Smooth muscle cell (in vitro differentiated cells): ENCODE results near the gene PPP1R26. TPM values are rescaled to one million over a fixed set of nuclear protein-coding genes. Genes with fewer than 3 reads are reported as not detected.
A peak's percentile ranks its signal among the peaks of the same experiment; 100 is the strongest.
"Not testable (repeated sequence)": the region's sequence is repeated elsewhere in the genome, so short reads cannot be mapped to it uniquely, and the experiment has no call there.

ENCODE experiments used
- DNase-seq: peaks from one replicate; lab custom pipeline; 2025; ENCODE audit not compliant: unreplicated experiment; lab: John Stamatoyannopoulos, UW
- H2AFZ ChIP-seq: fragments of 200-600 bp; sonication (generic); 2 replicates; pipeline ENCODE4 v1.6.0; 2016; ENCODE audit warnings: antibody characterized with exemption, low read depth, mild to moderate bottlenecking
- H3F3A ChIP-seq: fragments of 200-600 bp; sonication (generic); 2 replicates; pipeline ENCODE4 v1.6.0; 2017; ENCODE audit warnings: antibody characterized with exemption, low read depth
- H3K27ac ChIP-seq: fragments of 200-600 bp; sonication (generic); 2 replicates; pipeline ENCODE4 v1.5.1; 2016; ENCODE audit warnings: low read depth, mild to moderate bottlenecking
- H3K27me3 ChIP-seq: fragments of 200-600 bp; sonication (generic); 2 replicates; pipeline ENCODE4 v1.6.1; 2016; ENCODE audit warnings: low read depth, mild to moderate bottlenecking
- H3K36me3 ChIP-seq: fragments of 200-600 bp; sonication (generic); 2 replicates; pipeline ENCODE4 v1.5.1; 2016; ENCODE audit warnings: low read depth
- H3K4me1 ChIP-seq: fragments of 200-600 bp; sonication (generic); 2 replicates; pipeline ENCODE4 v1.5.1; 2016; ENCODE audit warnings: low read depth
- H3K4me2 ChIP-seq: fragments of 200-600 bp; sonication (generic); 2 replicates; pipeline ENCODE4 v1.6.0; 2016; ENCODE audit warnings: mild to moderate bottlenecking
- H3K4me3 ChIP-seq: fragments of 200-600 bp; sonication (generic); 2 replicates; pipeline ENCODE4 v1.5.1; 2016; ENCODE audit warnings: mild to moderate bottlenecking
- H3K79me2 ChIP-seq: fragments of 200-600 bp; sonication (generic); 2 replicates; pipeline ENCODE4 v1.6.0; 2016; ENCODE audit warnings: low read depth, mild to moderate bottlenecking
- H3K9ac ChIP-seq: fragments of 200-600 bp; sonication (generic); 2 replicates; pipeline ENCODE4 v1.6.0; 2016; ENCODE audit warnings: low read depth
- H3K9me3 ChIP-seq: fragments of 200-600 bp; sonication (generic); replicated peaks from 2 replicates; pipeline ENCODE4 v1.5.1; 2016; ENCODE audit warnings: low read depth
- H4K20me1 ChIP-seq: fragments of 200-600 bp; sonication (generic); 2 replicates; pipeline ENCODE4 v1.6.0; 2016; ENCODE audit warnings: low read depth
- CTCF ChIP-seq: fragments of 200-600 bp; sonication (generic); IDR thresholded peaks from 2 replicates; pipeline ENCODE4 v1.5.1; 2017; ENCODE audit warnings: borderline replicate concordance, mild to moderate bottlenecking, antibody characterized with exemption; ENCODE audit not compliant: insufficient read depth, poor library complexity, severe bottlenecking
- WGBS: methylation state at CpG from one replicate; pipeline ENCODE4 v1.1.7; 2016; ENCODE audit warnings: low lambda C conversion rate; 5-methylcytosine and 5-hydroxymethylcytosine counted together
- polyA plus RNA-seq: library from polyadenylated mRNA; unstranded; fragments of >200 nt; fragmentation: Nextera tagmentation; extraction: Ambion mirVana; gene quantifications from 2 replicates; pipeline ENCODE4 v1.2.1, GENCODE V29; 2016
- total RNA-seq: library from RNA; depleted of rRNA; stranded (reverse); fragments of >200 nt; gene quantifications from 2 replicates; pipeline ENCODE4 v1.2.3, GENCODE V29; 2014

Gene PPP1R26
- total and polyA plus RNA-seq, 2 experiments from 2014 or later = 7.7 to 8.1 TPM

- no peaks in the 10 kb centered on the region for H3K27me3 ChIP-seq
- H2AFZ ChIP-seq = no peak overlapping the region
- H3K79me2 ChIP-seq = no peaks in the 10 kb centered on the region
- 70% methylated on average over 10 of the region's 10 CpGs for WGBS
- TF ChIP-seq CTCF = no peak
- peak overlapping the region; percentile 60 for H3K4me2 ChIP-seq
- no peaks in the 10 kb centered on the region for H3K9me3 ChIP-seq
- no peak overlapping the region for H3K4me3 ChIP-seq
- H3F3A ChIP-seq = no peaks in the 10 kb centered on the region
- no peaks in the 10 kb centered on the region for H3K36me3 ChIP-seq
- H4K20me1 ChIP-seq = no peaks in the 10 kb centered on the region
- no peak for DNase-seq
- no peaks in the 10 kb centered on the region for H3K4me1 ChIP-seq
- H3K27ac ChIP-seq = no peak overlapping the region
- H3K9ac ChIP-seq = no peak overlapping the region
These were observed 37.5 kb upstream of the PPP1R26 start for GRCh38 chr9:135442075-135442474.

DNA sequence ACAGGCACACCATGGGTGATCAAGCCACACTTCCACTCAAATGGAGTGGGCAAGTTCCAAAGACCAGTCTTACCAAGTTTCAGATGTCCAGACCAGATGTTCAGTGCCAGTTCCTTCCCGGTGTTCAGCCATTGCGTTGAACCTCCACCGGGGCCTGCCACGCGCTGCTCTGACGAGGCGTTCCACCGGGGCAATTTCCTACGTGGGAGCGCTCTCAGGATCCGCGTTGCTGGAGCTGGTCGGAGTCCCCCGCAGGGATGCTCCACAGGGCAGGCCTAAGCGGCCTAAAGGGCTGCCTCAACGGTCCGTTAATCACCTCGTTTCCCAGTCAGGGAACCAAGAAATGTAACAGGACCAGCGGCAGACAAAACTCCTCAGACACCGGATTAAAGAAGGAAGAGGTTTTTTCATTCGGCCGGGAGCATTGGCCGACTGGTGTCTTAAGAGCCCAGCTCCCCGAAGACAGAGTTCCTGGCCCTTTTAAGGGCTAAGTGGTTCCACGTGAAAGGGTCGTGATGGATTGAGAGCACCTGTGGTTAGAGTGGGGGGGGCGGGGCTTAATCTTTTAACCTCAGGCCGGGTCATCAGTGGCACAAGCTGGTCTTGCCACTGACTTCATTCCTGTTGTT, 35.7 kb upstream of the PPP1R26 start:
- Histone ChIP-seq H3K4me3 (no peak overlapping the region), H3K27me3 (no peaks in the 10 kb centered on the region), H3K27ac (no peak overlapping the region), H3K36me3 (no peaks in the 10 kb centered on the region), H3K9me3 (no peaks in the 10 kb centered on the region), H3K4me2 (no peak overlapping the region), H2AFZ (no peak overlapping the region), H3K79me2 (no peaks in the 10 kb centered on the region), H3F3A (no peaks in the 10 kb centered on the region), H3K9ac (no peak overlapping the region), H4K20me1 (no peaks in the 10 kb centered on the region), H3K4me1 (no peaks in the 10 kb centered on the region)
- TF ChIP-seq CTCF = no peak
- no peak for DNase-seq
- WGBS = 82% methylated on average over 28 of the region's 28 CpGs

DNA sequence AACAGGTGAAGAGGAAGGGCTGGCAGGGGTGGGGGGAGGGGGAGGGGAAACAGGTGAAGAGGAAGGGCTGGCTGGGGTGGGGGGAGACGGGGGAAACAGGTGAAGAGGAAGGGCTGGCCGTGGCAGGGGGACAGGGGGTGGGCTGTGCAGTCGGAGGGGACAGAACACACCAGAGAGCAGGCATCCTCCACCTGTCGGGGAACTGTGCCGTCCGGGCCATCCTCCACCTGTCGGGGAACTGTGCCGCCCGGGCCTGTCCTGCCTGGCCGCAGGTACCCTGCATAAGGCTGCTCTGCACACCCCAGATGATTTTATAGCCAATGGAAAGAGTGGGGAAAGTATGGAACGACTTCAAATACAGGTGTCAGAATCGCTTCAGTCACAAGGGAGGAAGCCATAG, 32.5 kb upstream of the PPP1R26 start:
- Histone ChIP-seq H3F3A (no peaks in the 10 kb centered on the region), H3K4me2 (no peak overlapping the region), H3K4me3 (no peak overlapping the region), H3K27me3 (no peaks in the 10 kb centered on the region), H3K4me1 (no peaks in the 10 kb centered on the region), H3K79me2 (no peaks in the 10 kb centered on the region), H4K20me1 (no peaks in the 10 kb centered on the region), H2AFZ (no peak overlapping the region), H3K9me3 (no peaks in the 10 kb centered on the region), H3K9ac (no peak overlapping the region), H3K27ac (no peak overlapping the region), H3K36me3 (no peaks in the 10 kb centered on the region)
- WGBS = 78% methylated on average over 4 of the region's 12 CpGs
- no peak for DNase-seq
- no peak for TF ChIP-seq CTCF

GRCh38 chr9:135448663-135449100, 30.9 kb upstream of the PPP1R26 start:
- no peaks in the 10 kb centered on the region for H3K79me2 ChIP-seq
- H3K4me2 ChIP-seq = no peak overlapping the region
- H3K9ac ChIP-seq = no peak overlapping the region
- no peak for TF ChIP-seq CTCF
- no peaks in the 10 kb centered on the region for H3K27me3 ChIP-seq
- no peak overlapping the region for H3K27ac ChIP-seq
- H3K4me3 ChIP-seq = no peak overlapping the region
- 65% methylated on average over 11 of the region's 11 CpGs for WGBS
- no peaks in the 10 kb centered on the region for H4K20me1 ChIP-seq
- no peak overlapping the region for H2AFZ ChIP-seq
- H3K4me1 ChIP-seq = no peaks in the 10 kb centered on the region
- no peak for DNase-seq
- no peaks in the 10 kb centered on the region for H3K36me3 ChIP-seq
- H3F3A ChIP-seq = no peaks in the 10 kb centered on the region
- H3K9me3 ChIP-seq = no peaks in the 10 kb centered on the region

DNA sequence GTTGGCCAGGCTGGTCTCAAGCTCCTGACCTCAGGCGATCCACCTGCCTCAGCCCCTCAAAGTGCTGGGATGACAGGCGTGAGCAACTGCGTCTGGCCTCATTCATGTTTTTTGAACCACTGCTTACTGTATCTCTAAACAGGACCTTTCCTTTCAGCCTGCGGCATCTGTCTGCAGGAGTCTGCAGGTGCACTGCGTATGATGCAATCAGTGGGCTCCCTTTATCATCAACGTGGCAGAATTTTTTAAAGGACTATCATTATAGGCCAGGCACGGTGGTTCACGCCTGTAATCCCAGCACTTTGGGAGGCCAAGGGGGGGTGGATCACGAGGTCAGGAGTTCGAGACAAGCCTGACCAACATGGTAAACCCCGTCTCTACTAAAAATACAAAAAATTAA, 30.1 kb upstream of the PPP1R26 start:
- H3K36me3 ChIP-seq, H3K79me2 ChIP-seq, H3K27ac ChIP-seq, H4K20me1 ChIP-seq, H3F3A ChIP-seq, H3K9ac ChIP-seq, H3K4me2 ChIP-seq, H3K4me3 ChIP-seq, H3K9me3 ChIP-seq, H3K27me3 ChIP-seq, H2AFZ ChIP-seq, H3K4me1 ChIP-seq, DNase-seq: not testable (repeated sequence)
- 89% methylated on average over 11 of the region's 11 CpGs for WGBS
